ENCODE data around the gene EVL.

Gene EVL

DNA sequence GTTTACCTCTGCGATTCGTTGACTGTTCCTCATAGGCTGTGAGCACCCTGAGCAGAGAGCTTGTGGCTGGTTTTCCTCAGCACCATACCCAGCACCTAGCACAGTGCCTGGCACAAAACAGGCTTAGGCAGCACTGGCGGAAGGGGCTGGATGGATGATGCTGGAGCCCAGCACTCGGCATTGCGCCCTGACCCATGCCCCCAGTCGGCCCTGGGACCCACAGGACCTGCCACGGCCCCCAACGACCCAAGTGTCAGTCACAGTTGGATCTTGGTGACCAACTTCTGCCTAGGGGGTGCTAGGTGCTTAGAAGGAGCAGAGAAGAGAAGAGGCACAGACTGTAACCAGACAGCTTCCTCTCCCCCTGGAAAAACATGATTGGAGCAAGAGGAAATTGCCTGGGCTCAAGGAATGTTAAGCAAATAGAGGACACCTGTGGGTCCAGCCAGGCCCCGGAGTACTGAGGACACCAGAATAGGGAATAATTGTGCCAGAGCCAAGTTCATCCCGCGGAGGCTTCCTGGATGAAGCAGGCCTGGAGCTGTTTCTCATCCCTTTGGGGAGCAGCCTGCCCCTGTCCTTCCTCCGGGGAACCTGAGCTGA, 62.7 kb downstream of the EVL start:
- DNase-seq (ENCODE audit: low read depth in 2 of 2): no peak

- DNase-seq (ENCODE audit: low read depth in 2 of 2): no peak
Measured at GRCh38 chr14:100128688-100129087, 63.5 kb downstream of the EVL start.

DNA sequence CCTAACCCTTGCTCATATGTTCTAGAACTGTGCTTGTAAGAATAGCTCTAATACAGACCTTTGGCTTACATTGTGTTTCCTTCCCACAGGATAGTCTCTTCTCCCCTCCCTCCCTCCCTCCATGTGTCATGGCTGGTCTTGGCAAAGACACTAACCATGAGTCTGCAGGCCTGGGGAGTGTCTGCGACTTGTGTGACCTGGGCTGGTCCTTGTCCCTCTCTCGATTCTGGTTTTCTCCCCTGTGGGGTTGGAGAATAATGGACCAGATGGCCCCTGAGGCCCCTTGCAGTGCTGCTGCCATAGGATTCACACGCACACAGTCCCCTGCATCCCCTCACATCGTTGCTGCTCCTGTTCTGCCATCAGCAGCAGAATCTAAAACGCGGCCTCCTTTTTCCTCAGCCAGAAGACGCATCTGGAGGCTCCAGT, 64.0 kb downstream of the EVL start:
- DNase-seq (ENCODE audit: low read depth in 2 of 2): no peak

DNA sequence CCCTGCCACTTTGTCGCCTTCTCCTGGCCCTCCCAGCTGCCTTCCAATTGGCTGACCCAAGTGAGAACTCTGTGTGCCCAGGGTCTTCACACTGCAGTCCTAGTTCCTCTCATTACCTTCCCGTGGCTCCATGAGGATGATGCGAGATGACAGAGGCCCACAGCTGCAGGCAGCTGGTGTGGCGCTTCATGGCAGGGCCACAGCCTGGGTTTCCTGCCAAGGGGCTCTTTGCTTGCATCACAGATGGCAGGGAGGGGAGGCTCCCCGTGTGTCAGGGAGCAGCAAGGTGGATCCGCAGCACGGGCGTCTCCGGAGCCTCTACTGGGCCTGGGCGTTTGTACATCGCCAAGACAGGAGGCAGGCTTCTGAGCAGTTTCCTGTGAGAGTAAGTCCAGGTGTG, 65.3 kb downstream of the EVL start:
- no peak for DNase-seq (ENCODE audit: low read depth in 2 of 2)

- no peak for DNase-seq (ENCODE audit: low read depth in 2 of 2)
Measured at GRCh38 chr14:100131181-100131580, 66.0 kb downstream of the EVL start.

GRCh38 chr14:100132161-100132902, 67.1 kb downstream of the EVL start:
- DNase-seq (ENCODE audit: low read depth in 2 of 2): no peak

- DNase-seq (ENCODE audit: low read depth in 2 of 2): no peak
Measured at GRCh38 chr14:100132903-100133510, 67.8 kb downstream of the EVL start.

GRCh38 chr14:100134586-100134985, 69.4 kb downstream of the EVL start:
- no peak for DNase-seq (ENCODE audit: low read depth in 2 of 2)

- no peak for DNase-seq (ENCODE audit: low read depth in 2 of 2)
Measured at GRCh38 chr14:100135073-100135472, 69.9 kb downstream of the EVL start.

DNA sequence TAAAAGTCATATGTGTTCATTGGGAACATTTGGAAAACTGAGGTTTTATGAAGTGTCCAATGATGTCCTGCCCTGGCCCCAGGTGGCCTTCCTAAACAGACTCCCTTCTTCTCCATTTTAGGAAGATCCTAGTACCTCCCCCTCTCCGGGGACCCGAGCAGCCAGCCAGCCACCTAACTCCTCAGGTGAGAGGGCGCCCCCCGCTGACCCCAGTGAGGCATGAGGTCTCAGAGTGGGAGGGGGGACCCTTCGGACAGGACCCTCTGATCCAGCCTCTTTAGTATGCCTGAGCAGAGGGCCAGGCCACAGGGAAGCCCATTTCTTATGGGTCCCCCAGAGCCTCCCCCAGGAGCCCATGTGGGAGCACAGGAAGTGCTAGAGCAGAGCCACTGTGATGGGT, 70.6 kb downstream of the EVL start:
- no peak for DNase-seq (ENCODE audit: low read depth in 2 of 2)

DNA sequence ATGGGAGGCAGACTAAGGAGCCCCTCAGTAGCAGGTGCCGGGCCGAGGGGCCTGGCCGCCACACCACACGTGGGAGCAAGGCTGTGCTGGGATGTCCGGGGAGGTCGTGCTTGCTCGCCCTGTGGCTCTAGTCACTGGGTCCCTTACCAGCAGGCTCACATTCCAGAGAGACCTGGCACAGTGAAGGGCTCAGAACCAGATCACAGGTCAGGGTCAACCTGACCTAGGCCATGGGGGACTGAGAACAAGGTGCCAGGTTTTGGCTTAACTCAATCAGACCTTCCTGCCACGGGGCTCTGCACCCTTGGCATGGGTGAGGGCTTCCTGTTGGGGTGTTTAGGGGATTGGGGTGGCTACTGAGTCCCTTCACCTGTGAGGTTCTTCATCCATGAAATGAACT, 72.0 kb downstream of the EVL start:
- DNase-seq (ENCODE audit: low read depth in 2 of 2): no peak

GRCh38 chr14:100138082-100138787, 73.0 kb downstream of the EVL start:
- no peak for DNase-seq (ENCODE audit: low read depth in 2 of 2)

GRCh38 chr14:100138955-100139354, 73.7 kb downstream of the EVL start:
- no peak for DNase-seq (ENCODE audit: low read depth in 2 of 2)

- DNase-seq (ENCODE audit: low read depth in 2 of 2): no peak
Measured at GRCh38 chr14:100140452-100141078, 75.3 kb downstream of the EVL start.

GRCh38 chr14:100141098-100141497, 75.9 kb downstream of the EVL start:
- no peak for DNase-seq (ENCODE audit: low read depth in 2 of 2)

GRCh38 chr14:100142073-100143040, 77.1 kb downstream of the EVL start:
- no peak for DNase-seq (ENCODE audit: low read depth in 2 of 2)

DNA sequence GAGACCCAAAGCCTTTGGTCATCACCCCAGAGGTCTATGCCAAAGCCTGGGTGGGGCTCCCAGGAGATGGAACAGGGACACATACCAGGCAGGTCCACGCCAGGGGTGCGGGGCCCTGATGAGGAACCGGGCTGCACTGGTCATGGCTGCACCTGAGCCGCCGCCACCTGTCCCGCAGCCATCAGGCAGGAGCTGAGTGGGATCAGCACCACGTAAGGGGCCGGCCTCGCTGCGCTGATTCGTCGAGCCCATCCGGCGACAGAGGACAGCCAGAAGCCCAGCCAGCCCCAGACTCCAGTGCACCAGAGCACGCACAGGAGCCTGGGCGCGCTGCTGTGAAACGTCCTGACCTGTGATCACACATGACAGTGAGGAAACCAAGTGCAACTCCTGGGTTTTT, 78.3 kb downstream of the EVL start:
- no peak for DNase-seq (ENCODE audit: low read depth in 2 of 2)

DNA sequence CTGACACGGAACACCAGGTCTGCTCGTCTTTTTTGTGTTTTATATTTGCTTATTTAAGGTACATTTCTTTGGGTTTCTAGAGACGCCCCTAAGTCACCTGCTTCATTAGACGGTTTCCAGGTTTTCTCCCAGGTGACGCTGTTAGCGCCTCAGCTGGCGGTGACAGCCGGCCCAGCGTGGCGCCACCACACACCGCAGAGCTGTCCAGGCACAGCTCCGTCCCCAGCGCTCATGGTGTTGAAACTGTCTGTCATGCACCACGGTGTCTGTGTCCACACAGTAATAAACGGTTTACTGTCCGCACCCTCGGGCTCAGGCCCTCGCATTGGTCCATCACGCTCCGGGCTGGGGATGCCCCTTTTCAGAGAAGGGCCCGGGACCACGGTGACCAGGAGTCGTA, 78.7 kb downstream of the EVL start:
- no peak for DNase-seq (ENCODE audit: low read depth in 2 of 2)

DNA sequence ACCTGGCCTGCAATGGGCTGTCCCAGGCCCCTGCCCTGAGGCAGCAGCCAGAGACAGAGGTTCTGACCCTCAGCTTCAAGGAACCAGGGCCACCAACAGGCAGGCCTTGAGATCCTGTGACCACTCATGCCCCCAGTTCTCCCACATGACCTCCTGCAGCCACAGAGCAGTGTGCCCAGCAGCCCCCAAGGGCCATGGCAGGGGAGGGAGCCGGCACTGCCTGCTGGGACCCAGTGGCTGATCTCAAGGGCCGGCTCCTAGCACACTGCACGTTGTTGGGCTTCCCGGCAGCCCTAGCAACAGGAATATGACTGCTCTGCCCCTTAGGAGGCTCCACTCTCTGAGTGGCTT, 79.4 kb downstream of the EVL start:
- no peak for DNase-seq (ENCODE audit: low read depth in 2 of 2)

DNA sequence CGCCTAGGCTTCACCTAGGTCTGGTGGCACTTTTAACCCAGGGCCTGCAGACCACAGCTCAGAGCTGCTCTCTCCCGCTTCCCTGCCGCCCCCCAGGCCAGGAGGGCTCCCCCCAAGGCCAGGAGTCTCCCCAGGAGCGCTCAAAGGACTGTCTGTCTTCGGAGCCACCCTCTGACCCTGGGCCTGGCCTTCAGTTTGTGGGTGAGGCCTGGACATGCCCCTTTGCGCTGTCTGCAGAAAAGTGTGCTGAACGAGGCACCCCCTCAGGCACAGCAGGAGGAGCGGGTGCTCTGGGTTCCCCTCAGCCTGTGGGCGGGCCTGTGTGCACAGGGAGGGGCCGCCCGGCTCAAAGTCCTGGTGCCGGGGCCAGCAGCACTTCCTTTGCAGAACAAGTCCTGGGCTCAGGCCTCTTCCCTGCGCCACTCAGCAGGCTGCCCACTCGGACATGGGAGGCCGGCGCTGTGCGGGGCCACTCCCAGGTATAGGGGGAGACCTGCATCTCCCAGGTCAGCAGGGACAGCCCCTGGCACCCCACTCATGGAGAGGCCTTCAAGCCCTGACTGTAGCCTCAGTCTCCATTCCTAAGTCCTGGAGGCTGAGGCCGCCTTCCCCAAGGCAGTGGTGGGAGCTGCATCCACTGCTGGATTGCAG, 79.9 kb downstream of the EVL start:
- no peak for DNase-seq (ENCODE audit: low read depth in 2 of 2)
